HEK293T (cell line): Measurements from ENCODE around the gene CHST1.

Source experiments
- CTCF ChIA-PET: fragments of 350-600 bp; formaldehyde crosslinking; extraction: SDS; loops from one replicate; lab custom pipeline; 2021; ENCODE audit warnings: antibody characterized with exemption, inconsistent platforms; lab: Yijun Ruan, JAX
- POLR2A ChIA-PET: fragments of 350-600 bp; formaldehyde crosslinking; extraction: SDS; loops from one replicate; lab custom pipeline; 2020; ENCODE audit warnings: antibody characterized with exemption, inconsistent platforms; lab: Yijun Ruan, JAX
- DNase-seq: peaks from one replicate; pipeline ENCODE4 v3.0.0; 2012; ENCODE audit warnings: mixed read lengths; ENCODE audit errors: extremely low spot score
- ARNT ChIP-seq: fragments of 450-650 bp; IDR thresholded peaks from 2 replicates; pipeline ENCODE4 v1.6.1; 2017; ENCODE audit warnings: mild to moderate bottlenecking
- BHLHE40 ChIP-seq: fragments of 450-650 bp; IDR thresholded peaks from 2 replicates; pipeline ENCODE4 v1.6.1; 2016; ENCODE audit warnings: mild to moderate bottlenecking, moderate library complexity, borderline replicate concordance
- CTBP1 ChIP-seq: fragments of 450-650 bp; IDR thresholded peaks from 2 replicates; pipeline ENCODE4 v1.6.1; 2016; ENCODE audit warnings: borderline replicate concordance
- ELF4 ChIP-seq: fragments of 450-650 bp; IDR thresholded peaks from 2 replicates; pipeline ENCODE4 v1.6.1; 2017; ENCODE audit warnings: antibody characterized with exemption
- FOXA1 ChIP-seq: fragments of 450-650 bp; IDR thresholded peaks from 2 replicates; pipeline ENCODE4 v1.6.1; 2016; ENCODE audit warnings: mild to moderate bottlenecking
- FOXK2 ChIP-seq: fragments of 450-650 bp; IDR thresholded peaks from 2 replicates; pipeline ENCODE4 v1.6.1; 2016; ENCODE audit warnings: mild to moderate bottlenecking
- FOXM1 ChIP-seq: fragments of 450-650 bp; IDR thresholded peaks from 2 replicates; pipeline ENCODE4 v1.6.1; 2017; ENCODE audit warnings: mild to moderate bottlenecking, borderline replicate concordance
- HDGF ChIP-seq: fragments of 450-650 bp; IDR thresholded peaks from 2 replicates; pipeline ENCODE4 v1.6.1; 2017; ENCODE audit warnings: antibody characterized with exemption, borderline replicate concordance
- L3MBTL2 ChIP-seq: fragments of 450-650 bp; conservative IDR thresholded peaks from 2 replicates; pipeline ENCODE4 v1.6.1; 2016; ENCODE audit warnings: mild to moderate bottlenecking
- LEF1 ChIP-seq: fragments of 450-650 bp; IDR thresholded peaks from 2 replicates; pipeline ENCODE4 v1.6.1; 2017; ENCODE audit warnings: mild to moderate bottlenecking, borderline replicate concordance
- NFRKB ChIP-seq: fragments of 450-650 bp; IDR thresholded peaks from 2 replicates; pipeline ENCODE4 v1.6.1; 2016; ENCODE audit warnings: mild to moderate bottlenecking, moderate library complexity
- SP1 ChIP-seq: fragments of 450-650 bp; IDR thresholded peaks from 2 replicates; pipeline ENCODE4 v1.6.1; 2017
- SUZ12 ChIP-seq: fragments of 450-650 bp; IDR thresholded peaks from 2 replicates; pipeline ENCODE4 v1.6.1; 2016; ENCODE audit warnings: mild to moderate bottlenecking
- TARDBP ChIP-seq: fragments of 450-650 bp; IDR thresholded peaks from 2 replicates; pipeline ENCODE4 v1.6.1; 2016
- ZNF384 ChIP-seq: fragments of 450-650 bp; IDR thresholded peaks from 2 replicates; pipeline ENCODE4 v1.6.1; 2016
- TF ChIP-seq, protein P1 (sequence below): fragments of 450-650 bp; IDR thresholded peaks from 2 replicates; pipeline ENCODE4 v1.6.1; 2016

Gene CHST1

DNA sequence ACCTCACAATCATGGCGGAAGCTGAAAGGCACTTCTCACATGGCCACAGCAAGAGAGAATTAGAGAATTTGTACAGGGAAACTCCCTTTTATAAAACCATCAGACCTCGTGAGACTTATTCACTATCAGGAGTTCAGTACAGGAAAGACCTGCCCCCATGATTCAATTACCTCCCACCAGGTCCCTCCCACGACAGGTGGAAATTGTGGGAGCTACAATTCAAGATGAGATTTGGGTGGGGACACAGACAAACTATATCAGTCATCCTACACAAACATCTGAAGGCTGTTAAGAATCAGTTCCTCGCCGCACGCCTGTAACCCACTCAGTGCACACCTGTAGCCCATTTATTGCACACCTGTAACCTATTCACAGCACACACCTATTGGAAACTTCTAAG is 39.8 kb downstream of the CHST1 start:
- TF ChIP-seq ZNF384 = no peak
- no peak for TF ChIP-seq L3MBTL2
- TF ChIP-seq ELF4 = no peak
- TF ChIP-seq SP1 = no peak
- no peak for TF ChIP-seq CTBP1
- DNase-seq = no peak
- ChIA-PET POLR2A (no interaction called here), CTCF (no interaction called here)

DNA sequence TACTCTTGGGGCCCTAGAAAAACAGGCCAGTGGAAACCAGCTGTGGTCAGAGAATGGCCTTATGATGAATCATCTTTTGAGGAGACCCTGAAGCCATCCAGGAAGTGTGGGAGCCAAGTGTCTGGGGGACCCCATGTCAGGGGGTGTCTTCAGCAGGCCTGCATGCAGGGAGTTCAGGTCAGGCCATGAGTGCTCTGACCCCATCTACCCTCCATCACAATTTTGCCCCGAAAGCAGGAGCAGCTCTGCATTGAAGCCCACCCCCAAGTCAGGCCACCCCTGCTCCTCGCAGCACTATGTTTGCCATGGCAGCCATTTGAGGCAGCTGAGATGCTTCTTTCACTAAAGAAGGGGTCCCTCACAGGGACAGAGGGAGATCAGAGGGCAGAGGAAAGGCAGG is 41.3 kb downstream of the CHST1 start:
- TF ChIP-seq TARDBP (no peak), SP1 (no peak), FOXK2 (no peak), LEF1 (no peak), ZNF384 (no peak), SUZ12 (no peak), FOXA1 (no peak), NFRKB (no peak)
- TF ChIP-seq, protein P1, sequence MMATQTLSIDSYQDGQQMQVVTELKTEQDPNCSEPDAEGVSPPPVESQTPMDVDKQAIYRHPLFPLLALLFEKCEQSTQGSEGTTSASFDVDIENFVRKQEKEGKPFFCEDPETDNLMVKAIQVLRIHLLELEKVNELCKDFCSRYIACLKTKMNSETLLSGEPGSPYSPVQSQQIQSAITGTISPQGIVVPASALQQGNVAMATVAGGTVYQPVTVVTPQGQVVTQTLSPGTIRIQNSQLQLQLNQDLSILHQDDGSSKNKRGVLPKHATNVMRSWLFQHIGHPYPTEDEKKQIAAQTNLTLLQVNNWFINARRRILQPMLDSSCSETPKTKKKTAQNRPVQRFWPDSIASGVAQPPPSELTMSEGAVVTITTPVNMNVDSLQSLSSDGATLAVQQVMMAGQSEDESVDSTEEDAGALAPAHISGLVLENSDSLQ = no peak
- CTCF ChIA-PET = no interaction called here
- POLR2A ChIA-PET = no interaction called here
- DNase-seq = no peak

DNA sequence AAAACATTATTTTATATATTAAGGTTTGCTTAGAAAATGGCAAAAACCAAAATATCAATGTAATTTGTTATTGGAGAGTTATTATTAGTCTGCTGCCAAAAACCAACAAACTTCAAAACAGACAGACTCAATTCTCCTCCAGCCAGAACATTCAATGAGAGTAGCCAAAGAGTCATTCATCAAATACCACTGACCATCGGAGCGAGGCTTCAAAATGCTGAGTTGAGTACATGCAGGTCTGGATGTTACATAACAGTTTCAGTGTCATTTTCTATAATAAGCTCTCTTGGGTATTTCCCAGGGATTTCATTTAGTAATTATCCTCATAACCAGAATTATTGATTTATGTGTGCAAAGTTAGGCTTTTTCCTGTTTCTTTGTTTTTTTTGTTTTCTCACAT is 42.6 kb downstream of the CHST1 start:
- ChIA-PET CTCF (no interaction called here), POLR2A (no interaction called here)
- DNase-seq = no peak
- TF ChIP-seq CTBP1 (no peak), FOXA1 (no peak)

DNA sequence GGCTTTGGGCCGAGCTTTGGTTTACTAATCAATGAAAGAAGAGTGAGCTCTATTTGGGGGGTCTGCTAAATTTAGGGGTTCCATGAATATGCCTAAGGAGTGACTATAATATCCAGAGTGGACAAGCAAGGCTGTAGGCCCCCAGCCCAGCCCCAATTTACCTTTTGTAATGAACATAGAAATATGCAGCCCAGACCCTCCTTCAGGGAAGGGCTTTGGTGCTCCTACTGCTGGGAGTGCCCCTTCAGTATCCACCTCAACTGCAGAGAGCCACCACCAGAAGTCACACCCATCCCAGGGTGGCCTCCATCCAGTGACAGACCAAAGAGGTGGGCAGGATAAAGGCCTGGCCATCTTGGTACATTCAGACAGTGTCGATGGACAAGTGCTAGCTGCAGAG is 43.1 kb downstream of the CHST1 start:
- TF ChIP-seq SUZ12 (no peak), HDGF (no peak), LEF1 (no peak), FOXA1 (no peak), ARNT (no peak)
- ChIA-PET CTCF (no interaction called here), POLR2A (no interaction called here)
- no peak for DNase-seq

DNA sequence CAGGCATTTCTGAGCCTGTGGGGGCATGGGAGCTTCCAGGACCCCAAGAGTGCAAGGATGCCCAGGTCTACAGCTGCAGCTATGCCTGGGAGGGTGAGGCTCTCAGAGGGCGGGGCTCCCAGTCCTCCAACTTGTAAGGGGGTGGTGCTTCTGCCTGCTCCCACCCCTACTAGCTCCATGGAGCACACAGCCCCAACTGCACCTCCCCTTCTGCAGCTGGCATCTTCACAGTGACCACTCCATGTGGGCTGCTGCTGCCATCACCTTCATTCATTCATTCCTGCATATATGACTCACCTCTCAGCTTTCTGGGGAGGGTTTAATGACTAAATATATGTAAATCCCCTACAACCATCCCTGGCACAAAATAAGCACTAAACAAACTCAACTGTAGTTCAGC is 43.8 kb downstream of the CHST1 start:
- CTCF ChIA-PET = no interaction called here
- POLR2A ChIA-PET = no interaction called here
- no peak for DNase-seq
- TF ChIP-seq ZNF384 (no peak), FOXK2 (no peak), CTBP1 (no peak), SUZ12 (no peak), HDGF (no peak), SP1 (no peak), ARNT (no peak), TARDBP (no peak), NFRKB (no peak)

DNA sequence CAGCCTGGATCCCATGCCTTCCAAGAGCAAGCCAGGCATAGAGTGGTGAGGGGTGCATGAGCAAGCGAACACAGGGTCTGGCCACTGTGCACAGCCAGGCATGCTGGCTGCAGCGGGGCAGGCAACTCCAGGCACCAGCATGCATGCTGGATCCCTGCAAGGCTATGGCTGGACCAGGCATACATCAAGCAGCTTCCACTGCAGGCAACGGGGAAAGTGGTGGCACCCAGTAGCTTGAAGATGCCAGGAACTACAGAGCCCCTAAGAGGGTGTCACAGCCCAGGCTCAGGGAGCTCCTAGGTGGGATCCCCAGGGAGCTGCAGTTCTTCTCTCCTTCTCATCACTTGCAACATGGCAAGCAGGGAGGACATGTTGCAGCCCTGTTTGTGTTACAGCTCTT is 45.2 kb downstream of the CHST1 start:
- POLR2A ChIA-PET = no interaction called here
- TF ChIP-seq CTBP1 (no peak), FOXK2 (no peak), NFRKB (no peak), ARNT (no peak), SP1 (no peak), ZNF384 (no peak)
- no peak for DNase-seq
- CTCF ChIA-PET = no interaction called here

DNA sequence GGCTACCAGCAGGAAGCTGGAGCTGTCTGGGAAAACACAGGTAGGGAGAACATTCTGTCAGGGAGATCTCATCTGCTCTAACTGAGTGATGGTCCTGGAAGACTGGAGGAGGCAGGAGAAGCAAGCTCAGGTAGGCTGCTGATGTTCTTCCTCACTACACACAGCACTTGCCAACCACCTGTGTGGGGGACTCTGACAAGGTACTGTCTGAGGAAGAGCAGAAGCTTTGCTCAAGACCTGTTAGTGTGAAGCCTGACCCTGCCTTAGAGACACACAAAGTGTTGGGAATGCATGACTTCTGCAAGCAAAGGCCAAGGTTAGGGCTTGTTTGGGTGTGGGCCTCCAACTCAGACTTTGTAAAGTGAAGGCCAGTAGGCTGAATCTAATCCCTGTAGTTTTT is 46.5 kb downstream of the CHST1 start:
- TF ChIP-seq ELF4 (no peak), BHLHE40 (no peak), CTBP1 (no peak), FOXA1 (no peak), FOXM1 (no peak), ZNF384 (no peak), ARNT (no peak), TARDBP (no peak), L3MBTL2 (no peak), LEF1 (no peak), NFRKB (no peak), SUZ12 (no peak), FOXK2 (no peak), SP1 (no peak), HDGF (no peak)
- TF ChIP-seq, protein P1 = no peak
- no peak for DNase-seq
- ChIA-PET CTCF (no interaction called here), POLR2A (no interaction called here)

DNA sequence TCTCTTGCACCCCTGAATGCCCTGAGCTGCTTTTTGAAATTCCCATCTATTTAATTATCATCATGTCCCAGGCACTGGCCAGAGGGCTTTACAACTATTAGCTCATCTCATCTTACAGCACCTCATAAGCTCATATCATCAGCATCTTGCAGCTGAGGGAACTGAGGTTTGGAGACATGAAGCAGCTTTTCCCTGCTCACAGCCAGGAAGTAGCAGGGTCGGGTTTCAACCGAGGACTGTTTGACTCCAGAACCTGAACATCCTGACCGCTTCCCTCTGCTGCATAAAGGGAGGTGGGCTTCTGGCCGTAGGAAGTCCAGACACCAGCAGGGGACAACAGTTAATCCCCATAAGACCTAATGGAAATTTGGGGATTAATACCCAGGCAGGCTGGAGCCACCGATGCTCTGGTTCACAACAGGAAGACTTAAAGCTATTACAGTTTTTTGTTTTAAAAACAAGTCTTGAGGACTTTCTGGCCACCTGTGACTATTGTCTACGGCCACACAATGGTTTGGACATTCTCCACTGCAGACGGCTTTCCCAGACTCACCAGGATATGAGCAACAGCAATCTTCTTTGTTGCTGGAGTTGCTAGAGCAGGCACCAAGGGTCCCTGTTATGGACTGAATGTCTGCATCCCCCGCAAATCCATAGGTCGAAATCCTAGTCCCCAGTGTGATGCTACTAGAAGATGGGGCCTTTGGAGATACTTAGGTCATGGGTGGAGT is 47.4 kb downstream of the CHST1 start:
- no peak for DNase-seq
- ChIA-PET POLR2A (no interaction called here), CTCF (interaction anchor here (0.9 to 1.7 kb wide), 2 partner anchors 37 to 153 kb away, joined by 3 to 8 read pairs; no protein-coding TSS in a partner anchor)
- TF ChIP-seq BHLHE40 (no peak), FOXM1 (no peak), L3MBTL2 (no peak), HDGF (no peak), ZNF384 (no peak), SUZ12 (no peak)
